HEK293 (cell line): ENCODE data around the gene IL4I1.

ENCODE experiments used
- CTCF ChIA-PET: fragments of 350-600 bp; formaldehyde crosslinking; extraction: SDS; loops from one replicate; lab custom pipeline; 2021; ENCODE audit warnings: antibody characterized with exemption; lab: Yijun Ruan, JAX
- POLR2A ChIA-PET: fragments of 300-600 bp; formaldehyde crosslinking; extraction: SDS; loops from one replicate; lab custom pipeline; 2020; ENCODE audit warnings: antibody characterized with exemption, inconsistent platforms; lab: Yijun Ruan, JAX
- H3K27ac ChIP-seq: fragments of 200-500 bp; sonication (Bioruptor generic); 2 replicates; pipeline ENCODE4 v1.5.1; 2014; ENCODE audit warnings: low read depth, low read length, control low read depth, inconsistent platforms; ENCODE audit errors: extremely low read depth
- H3K36me3 ChIP-seq, 2 experiments: fragments of 200-500 bp in 1 of 2; sonication (Bioruptor generic) in 1 of 2; 1 replicate in 1 of 2; 2 replicates in 1 of 2; pipeline ENCODE4 v1.5.1; 2014 to 2017; ENCODE audit warnings: inconsistent platforms in 2 of 2, low read length in 2 of 2; ENCODE audit not compliant: control insufficient read depth in 2 of 2, insufficient read depth in 1 of 2
- H3K4me1 ChIP-seq: fragments of 200-500 bp; sonication (Bioruptor generic); 2 replicates; pipeline ENCODE4 v1.5.1; 2014; ENCODE audit warnings: mild to moderate bottlenecking, low read length, inconsistent platforms; ENCODE audit not compliant: control insufficient read depth, insufficient read depth
- H3K4me3 ChIP-seq: 2 replicates; pipeline ENCODE4 v1.5.1; 2011; ENCODE audit warnings: low read depth, mild to moderate bottlenecking, control low read depth, low read length, moderate library complexity
- H3K9me3 ChIP-seq: fragments of 200-500 bp; sonication (Bioruptor generic); 2 replicates; pipeline ENCODE4 v1.5.1; 2014; ENCODE audit warnings: low read depth, low read length, inconsistent platforms; ENCODE audit not compliant: control insufficient read depth, insufficient read depth
- GFI1B ChIP-seq: fragments of 450-650 bp; formaldehyde crosslinking; IDR thresholded peaks from 2 replicates; pipeline ENCODE4 v1.5.1; 2016; ENCODE audit warnings: missing biosample characterization, missing genetic modification characterization
- HOXA7 ChIP-seq: sonication (generic); formaldehyde crosslinking; IDR thresholded peaks from 2 replicates; pipeline ENCODE4 v1.8.1; 2022; ENCODE audit warnings: missing genetic modification reagents, borderline replicate concordance
- KLF1 ChIP-seq: fragments of 450-650 bp; formaldehyde crosslinking; IDR thresholded peaks from 2 replicates; pipeline ENCODE4 v1.5.1; 2016; ENCODE audit warnings: missing biosample characterization, missing genetic modification characterization
- KLF10 ChIP-seq: fragments of 450-650 bp; IDR thresholded peaks from 2 replicates; pipeline ENCODE4 v1.5.1; 2018; ENCODE audit warnings: missing biosample characterization, mild to moderate bottlenecking, missing genetic modification characterization
- PBX3 ChIP-seq: sonication (generic); formaldehyde crosslinking; IDR thresholded peaks from 2 replicates; pipeline ENCODE4 v1.8.1; 2022; ENCODE audit warnings: mild to moderate bottlenecking, moderate library complexity, missing genetic modification reagents
- ZBTB20 ChIP-seq: fragments of 450-650 bp; formaldehyde crosslinking; IDR thresholded peaks from 2 replicates; pipeline ENCODE4 v1.5.1; 2016; ENCODE audit warnings: missing biosample characterization, missing genetic modification characterization
- ZBTB8A ChIP-seq: fragments of 450-650 bp; formaldehyde crosslinking; IDR thresholded peaks from 2 replicates; pipeline ENCODE4 v1.5.1; 2016; ENCODE audit warnings: missing biosample characterization, missing genetic modification characterization
- ZFP3 ChIP-seq: fragments of 450-650 bp; formaldehyde crosslinking; IDR thresholded peaks from 2 replicates; pipeline ENCODE4 v1.5.1; 2016; ENCODE audit warnings: low read depth, missing biosample characterization, missing genetic modification characterization
- ZNF155 ChIP-seq: fragments of 450-650 bp; formaldehyde crosslinking; IDR thresholded peaks from 2 replicates; pipeline ENCODE4 v1.5.1; 2016; ENCODE audit warnings: missing biosample characterization, missing genetic modification characterization
- ZNF169 ChIP-seq: fragments of 450-650 bp; formaldehyde crosslinking; IDR thresholded peaks from 2 replicates; pipeline ENCODE4 v1.5.1; 2016; ENCODE audit warnings: missing biosample characterization, missing genetic modification characterization
- ZNF239 ChIP-seq: fragments of 450-650 bp; formaldehyde crosslinking; IDR thresholded peaks from 2 replicates; pipeline ENCODE4 v1.5.1; 2016; ENCODE audit warnings: missing biosample characterization, missing genetic modification characterization
- ZNF280C ChIP-seq: fragments of 450-650 bp; formaldehyde crosslinking; IDR thresholded peaks from 2 replicates; pipeline ENCODE4 v1.5.1; 2016; ENCODE audit warnings: missing biosample characterization, missing genetic modification characterization
- ZNF292 ChIP-seq: fragments of 450-650 bp; formaldehyde crosslinking; IDR thresholded peaks from 2 replicates; pipeline ENCODE4 v1.5.1; 2016; ENCODE audit warnings: low read depth, missing biosample characterization, missing genetic modification characterization, borderline replicate concordance
- ZNF341 ChIP-seq: fragments of 450-650 bp; formaldehyde crosslinking; IDR thresholded peaks from 2 replicates; pipeline ENCODE4; 2016; ENCODE audit warnings: low read depth, missing biosample characterization, missing genetic modification characterization
- ZNF391 ChIP-seq: fragments of 450-650 bp; formaldehyde crosslinking; IDR thresholded peaks from 2 replicates; pipeline ENCODE4 v1.5.1; 2016; ENCODE audit warnings: low read depth, missing biosample characterization, missing genetic modification characterization, borderline replicate concordance
- ZNF501 ChIP-seq: fragments of 450-650 bp; formaldehyde crosslinking; IDR thresholded peaks from 2 replicates; pipeline ENCODE4 v1.5.1; 2016; ENCODE audit warnings: missing biosample characterization, missing genetic modification characterization
- ZNF529 ChIP-seq: fragments of 450-650 bp; formaldehyde crosslinking; IDR thresholded peaks from 2 replicates; pipeline ENCODE4 v1.5.1; 2017; ENCODE audit warnings: missing genetic modification characterization, missing biosample characterization; ENCODE audit not compliant: insufficient replicate concordance
- ZNF548 ChIP-seq: fragments of 450-650 bp; formaldehyde crosslinking; IDR thresholded peaks from 2 replicates; pipeline ENCODE4 v1.5.1; 2016; ENCODE audit warnings: missing biosample characterization, missing genetic modification characterization
- ZNF560 ChIP-seq: fragments of 450-650 bp; formaldehyde crosslinking; IDR thresholded peaks from 2 replicates; pipeline ENCODE4 v1.5.1; 2017; ENCODE audit warnings: missing biosample characterization, missing genetic modification characterization, borderline replicate concordance
- ZNF561 ChIP-seq: fragments of 450-650 bp; IDR thresholded peaks from 2 replicates; pipeline ENCODE4 v1.5.1; 2018; ENCODE audit warnings: missing biosample characterization, missing genetic modification characterization, borderline replicate concordance
- ZNF658 ChIP-seq: fragments of 450-650 bp; formaldehyde crosslinking; IDR thresholded peaks from 2 replicates; pipeline ENCODE4; 2016; ENCODE audit warnings: missing biosample characterization, missing genetic modification characterization
- ZNF768 ChIP-seq: fragments of 450-650 bp; formaldehyde crosslinking; IDR thresholded peaks from 2 replicates; pipeline ENCODE4 v1.5.1; 2018; ENCODE audit warnings: missing biosample characterization, mild to moderate bottlenecking, missing genetic modification characterization

IL4I1 gene

GRCh38 chr19:49894879-49895565 is 1.7 kb downstream of the IL4I1 start:
- Histone ChIP-seq H3K4me1 (no peaks in the 10 kb centered on the region), H3K36me3 (no peaks in the 10 kb centered on the region), H3K27ac (no peak overlapping the region), H3K9me3 (no peaks in the 10 kb centered on the region), H3K4me3 (no peak overlapping the region)
- TF ChIP-seq ZBTB20 (no peak), ZNF292 (tag by site-specific recombination) (no peak), ZNF280C (tag by site-specific recombination) (no peak), ZNF658 (no peak), KLF10 (no peak), ZNF768 (tag by site-specific recombination) (no peak)
- ChIA-PET POLR2A (no interaction called here), CTCF (interaction anchor here (0.6 kb wide), 1 partner anchor 423 kb away, joined by 6 read pairs; no protein-coding TSS in a partner anchor)

- Histone ChIP-seq H3K4me3 (no peak overlapping the region), H3K4me1 (no peaks in the 10 kb centered on the region), H3K9me3 (no peaks in the 10 kb centered on the region), H3K27ac (no peak overlapping the region), H3K36me3 (no peaks in the 10 kb centered on the region)
- ChIA-PET CTCF (no interaction called here), POLR2A (interaction anchor here (0.7 to 1.0 kb wide), 2 partner anchors 17 to 85 kb away, joined by 3 to 4 read pairs; no protein-coding TSS in a partner anchor)
- TF ChIP-seq ZNF560 (tag by site-specific recombination) (no peak), ZNF529 (tag by site-specific recombination) (no peak), HOXA7 (CRISPR knock-in tag) (no peak), ZNF548 (tag by site-specific recombination) (no peak), ZBTB20 (no peak), ZNF391 (no peak), ZNF561 (no peak), ZNF658 (no peak), ZNF501 (tag by site-specific recombination) (no peak), ZNF169 (tag by site-specific recombination) (no peak), PBX3 (CRISPR knock-in tag) (no peak), ZNF155 (no peak), ZNF341 (tag by site-specific recombination) (no peak), ZNF239 (tag by site-specific recombination) (no peak), GFI1B (tag by site-specific recombination) (no peak)
These were observed 2.5 kb downstream of the IL4I1 start for GRCh38 chr19:49894011-49894664.

GRCh38 chr19:49892716-49893115 is 4.0 kb downstream of the IL4I1 start:
- H3K27ac ChIP-seq, result no peak overlapping the region
- CTCF ChIA-PET, result no interaction called here
- H3K9me3 ChIP-seq, result no peaks in the 10 kb centered on the region
- POLR2A ChIA-PET, result interaction anchor here (1.4 to 3.7 kb wide), 4 partner anchors 12 to 37 kb away, joined by 3 to 27 read pairs (median 6); partner anchors contain the start of genes AKT1S1, ATF5, NUP62 and TBC1D17
- H3K4me3 ChIP-seq, result no peak overlapping the region
- no peaks in the 10 kb centered on the region; a peak in 1 of 3 replicates for H3K36me3 ChIP-seq
- 0 out of 2 replicates have a peak, but pooled peaks have one; percentile 18 for TF ChIP-seq KLF1 (tag by site-specific recombination)
- TF ChIP-seq ZBTB8A, result no peak
- TF ChIP-seq ZFP3, result 0 out of 2 replicates have a peak, but pooled peaks have one; percentile 52
- no peaks in the 10 kb centered on the region for H3K4me1 ChIP-seq
